Mesothelial cell of epicardium (in vitro differentiated cells): ENCODE measurements around the gene RYR2. TPM values are rescaled to one million over a fixed set of nuclear protein-coding genes. Genes with fewer than 3 reads are reported as not detected.

Source experiments
- DNase-seq, 2 experiments: peaks; one replicate each; pipeline ENCODE4 v3.0.0; 2021; ENCODE audit warnings: low spot score in 2 of 2; ENCODE audit not compliant: unreplicated experiment in 2 of 2
- H3K27ac Mint-ChIP-seq: 2 replicates; pipeline ENCODE4 v1.8.0; 2021; ENCODE audit warnings: mixed read lengths
- H3K27me3 Mint-ChIP-seq: 2 replicates; pipeline ENCODE4 v1.8.0; 2021; ENCODE audit warnings: low read depth, mixed read lengths
- H3K36me3 Mint-ChIP-seq: 2 replicates; pipeline ENCODE4 v1.8.0; 2021; ENCODE audit warnings: mixed read lengths
- H3K4me1 Mint-ChIP-seq: 2 replicates; pipeline ENCODE4 v1.8.0; 2021; ENCODE audit warnings: mixed read lengths
- H3K4me3 Mint-ChIP-seq: 2 replicates; pipeline ENCODE4 v1.8.0; 2021; ENCODE audit warnings: mild to moderate bottlenecking, moderate library complexity, mixed read lengths
- H3K9me3 Mint-ChIP-seq: 2 replicates; pipeline ENCODE4 v1.8.0; 2021; ENCODE audit warnings: mixed read lengths
- total RNA-seq: library from RNA; stranded (reverse); gene quantifications from 3 replicates; pipeline ENCODE4 v1.2.1, GENCODE V29; 2021
- TF ChIP-seq, protein P1 (sequence below): fragments of 200-600 bp; sonication (generic); IDR thresholded peaks from one replicate; pipeline ENCODE4 v1.5.0; 2021; ENCODE audit warnings: antibody characterized with exemption; ENCODE audit not compliant: unreplicated experiment

Gene RYR2
- total RNA-seq, 1 donor from 2014 or later = 6.1 TPM

DNA sequence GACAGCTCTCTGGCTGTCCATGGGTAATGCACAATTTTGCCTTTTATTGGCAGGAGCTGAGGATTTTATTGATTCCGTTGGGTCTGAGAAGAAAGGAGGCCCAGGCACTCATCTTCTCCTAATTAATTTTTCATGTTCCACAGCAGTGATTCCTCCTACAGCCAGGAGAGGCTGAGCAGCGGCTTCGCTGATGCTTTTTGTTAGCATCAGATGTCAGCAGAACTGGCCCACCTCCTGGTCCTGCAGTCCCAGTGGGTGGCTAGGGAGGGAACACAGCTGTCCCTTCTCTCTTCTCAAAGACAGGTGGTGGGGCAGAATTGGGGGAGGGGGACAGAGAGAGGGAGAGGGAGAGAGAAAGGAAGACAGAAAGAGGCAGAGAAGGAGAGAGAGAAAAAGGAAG is 43.4 kb upstream of the RYR2 start:
- Mint-ChIP-seq H3K36me3 (no peaks in the 10 kb centered on the region), H3K27ac (no peak overlapping the region), H3K4me3 (no peak overlapping the region), H3K4me1 (no peaks in the 10 kb centered on the region), H3K9me3 (no peaks in the 10 kb centered on the region), H3K27me3 (peaks cover 3% of the 10 kb centered on the region)
- DNase-seq = no peak
- TF ChIP-seq, protein P1, sequence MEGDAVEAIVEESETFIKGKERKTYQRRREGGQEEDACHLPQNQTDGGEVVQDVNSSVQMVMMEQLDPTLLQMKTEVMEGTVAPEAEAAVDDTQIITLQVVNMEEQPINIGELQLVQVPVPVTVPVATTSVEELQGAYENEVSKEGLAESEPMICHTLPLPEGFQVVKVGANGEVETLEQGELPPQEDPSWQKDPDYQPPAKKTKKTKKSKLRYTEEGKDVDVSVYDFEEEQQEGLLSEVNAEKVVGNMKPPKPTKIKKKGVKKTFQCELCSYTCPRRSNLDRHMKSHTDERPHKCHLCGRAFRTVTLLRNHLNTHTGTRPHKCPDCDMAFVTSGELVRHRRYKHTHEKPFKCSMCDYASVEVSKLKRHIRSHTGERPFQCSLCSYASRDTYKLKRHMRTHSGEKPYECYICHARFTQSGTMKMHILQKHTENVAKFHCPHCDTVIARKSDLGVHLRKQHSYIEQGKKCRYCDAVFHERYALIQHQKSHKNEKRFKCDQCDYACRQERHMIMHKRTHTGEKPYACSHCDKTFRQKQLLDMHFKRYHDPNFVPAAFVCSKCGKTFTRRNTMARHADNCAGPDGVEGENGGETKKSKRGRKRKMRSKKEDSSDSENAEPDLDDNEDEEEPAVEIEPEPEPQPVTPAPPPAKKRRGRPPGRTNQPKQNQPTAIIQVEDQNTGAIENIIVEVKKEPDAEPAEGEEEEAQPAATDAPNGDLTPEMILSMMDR = no peak

DNA sequence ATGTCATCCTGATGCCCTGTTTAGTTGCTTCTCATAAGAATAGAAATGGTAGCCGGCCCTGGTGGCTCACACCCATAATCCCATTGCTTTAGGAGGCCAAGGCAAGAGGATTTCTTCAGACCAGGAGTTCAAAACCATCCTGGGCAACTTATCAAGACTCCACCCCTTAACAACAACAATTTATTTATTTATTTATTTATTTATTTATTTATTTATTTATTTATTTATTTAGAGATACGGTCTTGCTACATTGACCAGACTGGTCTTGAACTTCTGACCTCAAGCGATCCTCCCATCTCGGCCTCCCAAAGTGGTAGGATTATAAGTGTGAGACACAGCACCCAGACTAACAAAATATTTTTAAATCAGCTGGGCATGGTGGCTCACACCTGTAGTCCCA is 41.8 kb upstream of the RYR2 start:
- H3K27me3 Mint-ChIP-seq = peaks cover 4% of the 10 kb centered on the region
- no peaks in the 10 kb centered on the region for H3K36me3 Mint-ChIP-seq
- no peak overlapping the region for H3K4me3 Mint-ChIP-seq
- H3K4me1 Mint-ChIP-seq = no peaks in the 10 kb centered on the region
- H3K9me3 Mint-ChIP-seq = no peaks in the 10 kb centered on the region
- H3K27ac Mint-ChIP-seq = no peak overlapping the region
- TF ChIP-seq, protein P1 = no peak
- no peak for DNase-seq

DNA sequence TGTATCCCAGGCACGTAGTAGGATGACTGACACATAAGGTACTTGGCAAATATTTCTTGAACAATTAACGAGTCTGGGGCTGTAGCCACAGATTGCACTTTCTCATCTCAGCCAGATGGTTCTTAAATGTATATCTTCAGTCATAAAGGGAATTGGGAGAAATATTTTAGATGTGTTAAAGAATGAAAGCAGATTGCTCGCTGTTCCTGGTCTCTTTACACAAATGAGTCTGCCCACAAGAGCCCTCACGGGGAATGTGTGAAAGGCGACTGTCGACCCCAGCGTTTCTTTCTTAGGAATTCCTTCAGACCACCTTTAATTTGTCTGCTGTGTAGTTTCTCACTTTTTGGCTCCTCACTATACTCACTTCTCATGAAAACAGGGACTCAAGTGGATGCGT is 38.5 kb upstream of the RYR2 start:
- Mint-ChIP-seq H3K36me3 (no peaks in the 10 kb centered on the region), H3K9me3 (no peaks in the 10 kb centered on the region), H3K4me3 (no peak overlapping the region), H3K4me1 (peaks cover 2% of the 10 kb centered on the region), H3K27ac (no peak overlapping the region), H3K27me3 (peaks cover 4% of the 10 kb centered on the region)
- TF ChIP-seq, protein P1 = no peak
- DNase-seq = no peak

DNA sequence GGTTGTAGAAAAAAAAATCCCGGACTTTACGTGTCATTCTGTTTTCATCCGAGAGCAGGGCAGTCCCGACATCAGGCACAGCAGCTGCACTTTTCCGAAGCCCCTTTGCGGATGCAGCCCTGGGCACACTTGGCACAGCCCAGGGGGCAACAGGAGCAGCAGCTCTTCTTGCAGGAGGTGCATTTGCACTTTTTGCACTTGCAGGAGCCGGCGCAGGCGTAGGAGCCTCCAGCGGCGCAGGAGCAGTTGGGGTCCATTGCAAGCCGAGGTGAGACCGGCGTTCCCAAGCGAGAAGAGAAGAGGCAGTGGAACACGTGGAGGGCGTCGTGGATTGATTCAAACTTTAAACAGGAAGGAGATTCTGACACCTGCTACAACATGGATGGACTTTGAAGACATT is 37.9 kb upstream of the RYR2 start, which contains the start of gene MT1HL1:
Gene MT1HL1, minus strand, starts transcription at position 326 of the 400 bp plus-strand sequence. Its CDS starts 69 bp downstream, at position 257.
- no peaks in the 10 kb centered on the region for H3K36me3 Mint-ChIP-seq
- H3K4me1 Mint-ChIP-seq = peaks cover 2% of the 10 kb centered on the region
- DNase-seq = no peak
- H3K27me3 Mint-ChIP-seq = peaks cover 4% of the 10 kb centered on the region
- H3K27ac Mint-ChIP-seq = no peak within 1 kb of the TSS
- no peaks in the 10 kb centered on the region for H3K9me3 Mint-ChIP-seq
- TF ChIP-seq, protein P1 = no peak
- no peak within 1 kb of the TSS for H3K4me3 Mint-ChIP-seq

DNA sequence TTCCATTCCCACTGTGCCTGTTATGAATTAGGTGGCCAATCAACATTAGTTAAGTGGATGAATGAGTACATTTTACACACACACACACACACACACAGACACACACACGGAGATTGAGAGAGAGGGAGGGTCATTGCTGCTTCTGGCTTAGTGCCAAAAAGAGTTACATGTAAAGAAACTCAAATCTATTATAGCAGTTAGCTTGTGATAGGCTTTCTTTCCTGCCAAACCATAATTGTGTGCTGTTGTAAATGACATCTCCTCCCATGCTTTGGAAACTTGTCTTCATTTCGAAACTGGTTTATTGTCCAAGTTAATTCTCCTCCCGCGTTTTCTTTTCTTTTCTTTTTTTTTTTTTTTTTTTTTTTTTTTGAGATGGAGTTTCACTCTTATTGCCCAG is 36.3 kb upstream of the RYR2 start:
- TF ChIP-seq, protein P1 = no peak
- Mint-ChIP-seq H3K27ac (no peak overlapping the region), H3K4me1 (peaks cover 2% of the 10 kb centered on the region), H3K36me3 (no peaks in the 10 kb centered on the region), H3K9me3 (no peaks in the 10 kb centered on the region), H3K4me3 (no peak overlapping the region), H3K27me3 (peaks cover 4% of the 10 kb centered on the region)
- no peak for DNase-seq
